HUES48 (cell line): ENCODE data around the gene ADAMTS16.

ENCODE experiments used
- H3K27ac ChIP-seq: one replicate; pipeline ENCODE4 v1.7.0; 2013; ENCODE audit warnings: low read depth, low read length, inconsistent platforms
- H3K27me3 ChIP-seq: 2 replicates; pipeline ENCODE4 v1.6.1; 2013; ENCODE audit warnings: mild to moderate bottlenecking, low read length; ENCODE audit not compliant: control insufficient read depth, insufficient read depth
- H3K36me3 ChIP-seq: 2 replicates; pipeline ENCODE4 v1.6.1; 2013; ENCODE audit warnings: low read length; ENCODE audit not compliant: control insufficient read depth, insufficient read depth
- H3K4me1 ChIP-seq: 2 replicates; pipeline ENCODE4 v1.6.1; 2013; ENCODE audit warnings: mild to moderate bottlenecking, low read length; ENCODE audit not compliant: control insufficient read depth, insufficient read depth
- H3K4me3 ChIP-seq: 2 replicates; pipeline ENCODE4 v1.5.1; 2013; ENCODE audit warnings: mild to moderate bottlenecking, low read depth, low read length
- H3K9ac ChIP-seq: 2 replicates; pipeline ENCODE4 v1.6.1; 2013; ENCODE audit warnings: mild to moderate bottlenecking, low read depth, low read length, moderate library complexity
- H3K9me3 ChIP-seq: 2 replicates; pipeline ENCODE4 v1.6.1; 2013; ENCODE audit warnings: low read length; ENCODE audit not compliant: control insufficient read depth, insufficient read depth

The ADAMTS16 gene

GRCh38 chr5:5278815-5279381 lies 138.8 kb downstream of the ADAMTS16 start:
- H3K9me3 ChIP-seq = peaks cover 4% of the 10 kb centered on the region
- no peaks in the 10 kb centered on the region for H3K36me3 ChIP-seq
- no peak overlapping the region for H3K4me3 ChIP-seq
- H3K27ac ChIP-seq = no peak overlapping the region
- H3K27me3 ChIP-seq = no peaks in the 10 kb centered on the region
- peaks cover 13% of the 10 kb centered on the region for H3K4me1 ChIP-seq
- no peak overlapping the region for H3K9ac ChIP-seq

GRCh38 chr5:5285906-5286305 lies 145.8 kb downstream of the ADAMTS16 start:
- H3K4me1 ChIP-seq = no peaks in the 10 kb centered on the region
- H3K27me3 ChIP-seq = no peaks in the 10 kb centered on the region
- H3K9ac ChIP-seq = no peak overlapping the region
- peaks cover 4% of the 10 kb centered on the region for H3K9me3 ChIP-seq
- H3K27ac ChIP-seq = no peak overlapping the region
- H3K36me3 ChIP-seq = no peaks in the 10 kb centered on the region
- H3K4me3 ChIP-seq = no peak overlapping the region

GRCh38 chr5:5287419-5287818 lies 147.3 kb downstream of the ADAMTS16 start:
- Histone ChIP-seq H3K4me1 (no peaks in the 10 kb centered on the region), H3K9ac (no peak overlapping the region), H3K9me3 (peaks cover 4% of the 10 kb centered on the region), H3K27me3 (no peaks in the 10 kb centered on the region), H3K4me3 (no peak overlapping the region), H3K36me3 (no peaks in the 10 kb centered on the region), H3K27ac (no peak overlapping the region)

- Histone ChIP-seq H3K27ac (no peak overlapping the region), H3K9me3 (peaks cover 4% of the 10 kb centered on the region), H3K4me3 (no peak overlapping the region), H3K36me3 (no peaks in the 10 kb centered on the region), H3K9ac (no peak overlapping the region), H3K27me3 (no peaks in the 10 kb centered on the region), H3K4me1 (no peaks in the 10 kb centered on the region)
These were observed 148.1 kb downstream of the ADAMTS16 start for GRCh38 chr5:5288201-5288600.

GRCh38 chr5:5289537-5289936 lies 149.4 kb downstream of the ADAMTS16 start:
- no peaks in the 10 kb centered on the region for H3K4me1 ChIP-seq
- no peaks in the 10 kb centered on the region for H3K27me3 ChIP-seq
- H3K27ac ChIP-seq = no peak overlapping the region

GRCh38 chr5:5290674-5291334 lies 150.7 kb downstream of the ADAMTS16 start:
- H3K9me3 ChIP-seq = no peaks in the 10 kb centered on the region
- H3K27me3 ChIP-seq = no peaks in the 10 kb centered on the region
- H3K9ac ChIP-seq = no peak overlapping the region
- no peak overlapping the region for H3K27ac ChIP-seq
- no peak overlapping the region for H3K4me3 ChIP-seq
- H3K4me1 ChIP-seq = no peaks in the 10 kb centered on the region
- H3K36me3 ChIP-seq = no peaks in the 10 kb centered on the region

More at GRCh38 chr5:5289537-5289936, 149.4 kb downstream of the ADAMTS16 start:
- Histone ChIP-seq H3K9me3 (no peaks in the 10 kb centered on the region), H3K36me3 (no peaks in the 10 kb centered on the region), H3K9ac (no peak overlapping the region), H3K4me3 (no peak overlapping the region)

GRCh38 chr5:5291357-5291756 lies 151.2 kb downstream of the ADAMTS16 start:
- Histone ChIP-seq H3K27ac (no peak overlapping the region), H3K4me1 (no peaks in the 10 kb centered on the region), H3K36me3 (no peaks in the 10 kb centered on the region), H3K4me3 (no peak overlapping the region), H3K9ac (no peak overlapping the region), H3K27me3 (no peaks in the 10 kb centered on the region), H3K9me3 (no peaks in the 10 kb centered on the region)

- H3K27me3 ChIP-seq = no peaks in the 10 kb centered on the region
- H3K27ac ChIP-seq = no peak overlapping the region
- no peaks in the 10 kb centered on the region for H3K9me3 ChIP-seq
- no peak overlapping the region for H3K9ac ChIP-seq
- no peak overlapping the region for H3K4me3 ChIP-seq
- no peaks in the 10 kb centered on the region for H3K36me3 ChIP-seq
- no peaks in the 10 kb centered on the region for H3K4me1 ChIP-seq
These were observed 152.9 kb downstream of the ADAMTS16 start for GRCh38 chr5:5293029-5293428.

GRCh38 chr5:5294429-5294828 lies 154.3 kb downstream of the ADAMTS16 start:
- no peaks in the 10 kb centered on the region for H3K9me3 ChIP-seq
- H3K4me3 ChIP-seq = no peak overlapping the region
- no peak overlapping the region for H3K27ac ChIP-seq
- no peaks in the 10 kb centered on the region for H3K27me3 ChIP-seq
- no peaks in the 10 kb centered on the region for H3K4me1 ChIP-seq
- no peaks in the 10 kb centered on the region for H3K36me3 ChIP-seq
- no peak overlapping the region for H3K9ac ChIP-seq

GRCh38 chr5:5295351-5295750 lies 155.2 kb downstream of the ADAMTS16 start:
- Histone ChIP-seq H3K36me3 (no peaks in the 10 kb centered on the region), H3K4me3 (no peak overlapping the region), H3K27ac (no peak overlapping the region), H3K4me1 (no peaks in the 10 kb centered on the region), H3K27me3 (no peaks in the 10 kb centered on the region), H3K9me3 (no peaks in the 10 kb centered on the region), H3K9ac (no peak overlapping the region)

GRCh38 chr5:5296051-5296450 lies 155.9 kb downstream of the ADAMTS16 start:
- Histone ChIP-seq H3K4me3 (no peak overlapping the region), H3K36me3 (no peaks in the 10 kb centered on the region), H3K27ac (no peak overlapping the region), H3K9me3 (no peaks in the 10 kb centered on the region), H3K27me3 (no peaks in the 10 kb centered on the region), H3K9ac (no peak overlapping the region), H3K4me1 (no peaks in the 10 kb centered on the region)
